Measurements from ENCODE around the gene CAMK2N1. TPM values are rescaled to one million over a fixed set of nuclear protein-coding genes. Genes with fewer than 3 reads are reported as not detected.
A peak's percentile ranks its signal among the peaks of the same experiment; 100 is the strongest.

The CAMK2N1 gene
- total and polyA plus RNA-seq, 2 of the 13 experiments (the other 11 are each of a cell fraction or from before 2014, with no cell fraction given) = 38.0 to 38.6 TPM

DNA sequence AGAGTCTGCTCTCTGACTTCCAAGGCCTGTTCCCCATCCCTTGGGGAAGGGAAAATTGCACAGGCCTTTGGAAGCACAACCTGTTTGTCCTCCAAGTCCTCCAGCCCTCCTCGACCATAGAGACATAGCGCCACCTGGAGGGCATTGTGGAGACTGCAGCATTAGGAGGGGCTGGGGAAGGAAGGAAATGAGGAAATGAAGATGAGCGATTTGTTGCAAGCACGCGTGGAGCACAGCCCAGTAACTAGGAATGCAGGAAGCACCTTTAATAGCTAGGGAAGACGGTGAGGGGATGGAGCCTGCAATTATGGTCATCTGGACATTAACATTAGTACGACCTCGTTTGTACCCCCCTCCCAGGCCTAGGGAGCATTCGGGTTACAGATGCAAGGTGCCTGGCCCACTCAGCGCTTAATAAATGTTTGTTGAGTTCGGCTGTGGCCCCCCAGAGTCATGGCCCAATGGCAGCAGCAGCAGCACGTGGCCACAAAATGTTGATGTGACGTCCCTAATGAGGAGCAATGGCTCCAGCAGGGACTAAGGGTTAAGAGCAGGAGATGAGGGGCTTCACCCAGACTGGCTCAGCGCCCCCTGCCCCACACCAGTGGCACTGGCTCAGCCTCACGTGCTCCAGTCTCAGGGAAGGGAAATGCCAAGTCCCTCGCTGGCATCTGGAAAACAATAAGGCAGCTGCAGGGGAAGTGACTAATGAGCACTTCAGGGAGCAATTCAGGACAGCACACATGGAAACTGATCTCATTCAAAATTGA, 8.0 kb upstream of the CAMK2N1 start (continued):
- TF ChIP-seq, protein P1, sequence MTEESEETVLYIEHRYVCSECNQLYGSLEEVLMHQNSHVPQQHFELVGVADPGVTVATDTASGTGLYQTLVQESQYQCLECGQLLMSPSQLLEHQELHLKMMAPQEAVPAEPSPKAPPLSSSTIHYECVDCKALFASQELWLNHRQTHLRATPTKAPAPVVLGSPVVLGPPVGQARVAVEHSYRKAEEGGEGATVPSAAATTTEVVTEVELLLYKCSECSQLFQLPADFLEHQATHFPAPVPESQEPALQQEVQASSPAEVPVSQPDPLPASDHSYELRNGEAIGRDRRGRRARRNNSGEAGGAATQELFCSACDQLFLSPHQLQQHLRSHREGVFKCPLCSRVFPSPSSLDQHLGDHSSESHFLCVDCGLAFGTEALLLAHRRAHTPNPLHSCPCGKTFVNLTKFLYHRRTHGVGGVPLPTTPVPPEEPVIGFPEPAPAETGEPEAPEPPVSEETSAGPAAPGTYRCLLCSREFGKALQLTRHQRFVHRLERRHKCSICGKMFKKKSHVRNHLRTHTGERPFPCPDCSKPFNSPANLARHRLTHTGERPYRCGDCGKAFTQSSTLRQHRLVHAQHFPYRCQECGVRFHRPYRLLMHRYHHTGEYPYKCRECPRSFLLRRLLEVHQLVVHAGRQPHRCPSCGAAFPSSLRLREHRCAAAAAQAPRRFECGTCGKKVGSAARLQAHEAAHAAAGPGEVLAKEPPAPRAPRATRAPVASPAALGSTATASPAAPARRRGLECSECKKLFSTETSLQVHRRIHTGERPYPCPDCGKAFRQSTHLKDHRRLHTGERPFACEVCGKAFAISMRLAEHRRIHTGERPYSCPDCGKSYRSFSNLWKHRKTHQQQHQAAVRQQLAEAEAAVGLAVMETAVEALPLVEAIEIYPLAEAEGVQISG (CRISPR knock-in tag; IDR thresholded peaks at IDR 0.05) = no peak
- TF ChIP-seq HOXA7 (CRISPR knock-in tag; IDR thresholded peaks at IDR 0.05) = no peak
- no peak for TF ChIP-seq FOXJ3 (CRISPR knock-in tag; IDR thresholded peaks at IDR 0.05; ENCODE audit: borderline replicate concordance)
- TF ChIP-seq, protein P2, sequence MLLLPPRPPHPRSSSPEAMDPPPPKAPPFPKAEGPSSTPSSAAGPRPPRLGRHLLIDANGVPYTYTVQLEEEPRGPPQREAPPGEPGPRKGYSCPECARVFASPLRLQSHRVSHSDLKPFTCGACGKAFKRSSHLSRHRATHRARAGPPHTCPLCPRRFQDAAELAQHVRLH (CRISPR knock-in tag; IDR thresholded peaks at IDR 0.05; ENCODE audit: borderline replicate concordance, low read depth) = 0 out of 2 replicates have a peak, but pooled peaks have one; percentile 64
- peak; percentile 46; the same call in 1 of the 2 replicates for TF ChIP-seq FOXA3 (CRISPR knock-in tag; IDR thresholded peaks at IDR 0.05)
- TF ChIP-seq NFKBIZ (CRISPR knock-in tag; IDR thresholded peaks at IDR 0.05) = peak; percentile 68
- 0 out of 2 replicates have a peak, but pooled peaks have one; percentile 19 for TF ChIP-seq TARDBP (CRISPR knock-in tag; IDR thresholded peaks at IDR 0.05)
- peak; percentile 41; the same call in 1 of the 2 replicates for TF ChIP-seq MIER3 (CRISPR knock-in tag; IDR thresholded peaks at IDR 0.05; ENCODE audit: borderline replicate concordance)
- TF ChIP-seq NONO (IDR thresholded peaks at IDR 0.05) = no peak
- TF ChIP-seq NONO (CRISPR knock-in tag; conservative IDR thresholded peaks at IDR 0.05) = no peak
- no peak for TF ChIP-seq RAD51 (IDR thresholded peaks at IDR 0.05; ENCODE audit: borderline replicate concordance)
- TF ChIP-seq ZNF224 (CRISPR knock-in tag; IDR thresholded peaks at IDR 0.05) = no peak
- TF ChIP-seq CCDC6 (CRISPR knock-in tag; IDR thresholded peaks at IDR 0.05) = no peak
- TF ChIP-seq, protein P3, sequence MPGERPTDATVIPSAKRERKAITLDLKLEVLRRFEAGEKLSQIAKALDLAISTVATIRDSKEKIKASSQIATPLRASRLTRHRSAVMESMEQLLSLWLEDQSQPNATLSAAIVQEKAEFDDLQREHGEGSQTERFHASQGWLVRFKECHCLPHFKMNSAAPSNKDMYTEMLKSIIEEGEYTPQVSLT (CRISPR knock-in tag; IDR thresholded peaks at IDR 0.05; ENCODE audit: borderline replicate concordance, low read depth) = no peak
- TF ChIP-seq, protein P4, sequence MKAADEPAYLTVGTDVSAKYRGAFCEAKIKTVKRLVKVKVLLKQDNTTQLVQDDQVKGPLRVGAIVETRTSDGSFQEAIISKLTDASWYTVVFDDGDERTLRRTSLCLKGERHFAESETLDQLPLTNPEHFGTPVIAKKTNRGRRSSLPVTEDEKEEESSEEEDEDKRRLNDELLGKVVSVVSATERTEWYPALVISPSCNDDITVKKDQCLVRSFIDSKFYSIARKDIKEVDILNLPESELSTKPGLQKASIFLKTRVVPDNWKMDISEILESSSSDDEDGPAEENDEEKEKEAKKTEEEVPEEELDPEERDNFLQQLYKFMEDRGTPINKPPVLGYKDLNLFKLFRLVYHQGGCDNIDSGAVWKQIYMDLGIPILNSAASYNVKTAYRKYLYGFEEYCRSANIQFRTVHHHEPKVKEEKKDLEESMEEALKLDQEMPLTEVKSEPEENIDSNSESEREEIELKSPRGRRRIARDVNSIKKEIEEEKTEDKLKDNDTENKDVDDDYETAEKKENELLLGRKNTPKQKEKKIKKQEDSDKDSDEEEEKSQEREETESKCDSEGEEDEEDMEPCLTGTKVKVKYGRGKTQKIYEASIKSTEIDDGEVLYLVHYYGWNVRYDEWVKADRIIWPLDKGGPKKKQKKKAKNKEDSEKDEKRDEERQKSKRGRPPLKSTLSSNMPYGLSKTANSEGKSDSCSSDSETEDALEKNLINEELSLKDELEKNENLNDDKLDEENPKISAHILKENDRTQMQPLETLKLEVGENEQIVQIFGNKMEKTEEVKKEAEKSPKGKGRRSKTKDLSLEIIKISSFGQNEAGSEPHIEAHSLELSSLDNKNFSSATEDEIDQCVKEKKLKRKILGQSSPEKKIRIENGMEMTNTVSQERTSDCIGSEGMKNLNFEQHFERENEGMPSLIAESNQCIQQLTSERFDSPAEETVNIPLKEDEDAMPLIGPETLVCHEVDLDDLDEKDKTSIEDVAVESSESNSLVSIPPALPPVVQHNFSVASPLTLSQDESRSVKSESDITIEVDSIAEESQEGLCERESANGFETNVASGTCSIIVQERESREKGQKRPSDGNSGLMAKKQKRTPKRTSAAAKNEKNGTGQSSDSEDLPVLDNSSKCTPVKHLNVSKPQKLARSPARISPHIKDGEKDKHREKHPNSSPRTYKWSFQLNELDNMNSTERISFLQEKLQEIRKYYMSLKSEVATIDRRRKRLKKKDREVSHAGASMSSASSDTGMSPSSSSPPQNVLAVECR (CRISPR knock-in tag; IDR thresholded peaks at IDR 0.05; ENCODE audit: borderline replicate concordance) = peak; percentile 20; the same call in 1 of the 2 replicates
- TF ChIP-seq ZBTB7B (CRISPR knock-in tag; IDR thresholded peaks at IDR 0.05) = no peak
- TF ChIP-seq ZNF337 (CRISPR knock-in tag; IDR thresholded peaks at IDR 0.05; ENCODE audit: borderline replicate concordance, low read depth) = no peak
- 0 out of 2 replicates have a peak, but pooled peaks have one; percentile 25 for TF ChIP-seq FOXK1 (CRISPR knock-in tag; IDR thresholded peaks at IDR 0.05; ENCODE audit: borderline replicate concordance, low read depth)
- TF ChIP-seq, protein P5, sequence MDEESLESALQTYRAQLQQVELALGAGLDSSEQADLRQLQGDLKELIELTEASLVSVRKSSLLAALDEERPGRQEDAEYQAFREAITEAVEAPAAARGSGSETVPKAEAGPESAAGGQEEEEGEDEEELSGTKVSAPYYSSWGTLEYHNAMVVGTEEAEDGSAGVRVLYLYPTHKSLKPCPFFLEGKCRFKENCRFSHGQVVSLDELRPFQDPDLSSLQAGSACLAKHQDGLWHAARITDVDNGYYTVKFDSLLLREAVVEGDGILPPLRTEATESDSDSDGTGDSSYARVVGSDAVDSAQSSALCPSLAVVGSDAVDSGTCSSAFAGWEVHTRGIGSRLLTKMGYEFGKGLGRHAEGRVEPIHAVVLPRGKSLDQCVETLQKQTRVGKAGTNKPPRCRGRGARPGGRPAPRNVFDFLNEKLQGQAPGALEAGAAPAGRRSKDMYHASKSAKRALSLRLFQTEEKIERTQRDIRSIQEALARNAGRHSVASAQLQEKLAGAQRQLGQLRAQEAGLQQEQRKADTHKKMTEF (CRISPR knock-in tag; IDR thresholded peaks at IDR 0.05) = no peak; the same call in 1 of the 2 replicates
- no peak for TF ChIP-seq ZSCAN30 (CRISPR knock-in tag; IDR thresholded peaks at IDR 0.05)
- TF ChIP-seq ZNF839 (CRISPR knock-in tag; IDR thresholded peaks at IDR 0.05; ENCODE audit: borderline replicate concordance) = no peak
